GM18909 (cell line): Measurements from ENCODE around the gene SLC25A45.
A peak's percentile ranks its signal among the peaks of the same experiment; 100 is the strongest.
"Not testable (repeated sequence)": the region's sequence is repeated elsewhere in the genome, so short reads cannot be mapped to it uniquely, and the experiment has no call there.

Source experiments
- ATAC-seq: cut with Tn5 transposase; IDR thresholded peaks from one replicate; pipeline ENCODE4 v1.9.1; 2021; ENCODE audit warnings: mild to moderate bottlenecking; ENCODE audit not compliant: unreplicated experiment, poor library complexity

The SLC25A45 gene

DNA sequence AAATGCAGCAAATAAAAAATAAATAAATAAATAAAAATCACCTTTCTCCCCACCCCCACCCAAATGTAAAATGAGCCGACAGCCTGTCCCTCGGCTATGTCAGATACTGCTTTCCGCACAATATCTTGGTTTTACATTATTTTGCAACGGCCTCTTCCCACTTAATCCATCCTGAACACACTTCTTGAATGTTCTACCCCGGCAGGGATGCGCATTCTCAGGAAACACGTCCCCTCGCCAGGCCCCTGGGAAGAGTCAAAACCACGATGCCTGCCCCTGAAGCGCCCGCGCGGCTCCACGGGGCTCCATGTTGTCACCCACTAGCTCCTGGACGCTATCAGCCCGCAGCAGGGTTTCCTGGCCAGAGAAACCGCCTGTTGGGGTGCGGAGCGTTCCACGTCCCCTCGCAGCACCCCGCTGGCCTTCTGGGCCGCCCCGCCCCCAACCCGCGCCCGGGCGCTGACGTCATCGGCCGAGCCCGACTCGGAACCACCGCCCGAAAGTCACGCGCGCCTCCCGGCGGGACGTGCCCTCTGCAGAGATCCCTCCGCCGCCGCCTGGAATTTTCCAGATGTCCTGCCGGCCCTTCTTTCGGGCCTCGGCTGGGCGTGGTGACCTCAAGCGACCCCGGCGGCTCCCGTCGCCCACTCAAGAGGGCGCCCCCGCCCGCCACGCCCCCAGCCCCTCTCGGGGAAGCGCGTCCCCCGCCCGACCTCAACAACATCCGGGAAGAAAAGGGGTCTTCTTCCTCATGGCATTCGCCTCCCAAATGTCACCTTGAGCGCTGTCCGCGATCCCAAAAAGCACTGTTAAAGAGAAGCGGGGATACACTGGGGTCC, 39.6 kb upstream of the SLC25A45 start:
- no peak for ATAC-seq

GRCh38 chr11:65420979-65421793, 38.7 kb upstream of the SLC25A45 start:
- ATAC-seq = no peak

DNA sequence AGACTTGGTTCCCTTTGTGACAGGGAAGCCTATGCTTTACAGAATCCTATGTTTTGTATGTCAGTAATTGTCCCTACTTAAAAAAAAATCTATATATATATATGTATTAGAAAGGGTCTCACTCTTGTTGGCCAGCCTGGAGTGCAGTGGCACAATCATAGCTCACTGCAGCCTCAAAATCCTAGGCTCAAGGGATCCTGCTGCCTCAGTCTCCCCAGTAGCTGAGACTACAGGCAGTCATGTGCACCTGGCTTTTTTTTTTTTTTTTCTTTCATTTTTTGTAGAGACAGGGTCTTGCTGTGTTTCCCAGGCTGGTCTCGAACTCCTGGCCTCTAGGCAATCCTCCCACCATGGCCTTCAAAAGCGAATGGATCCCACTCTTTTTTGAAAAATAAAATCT, 38.1 kb upstream of the SLC25A45 start:
- ATAC-seq = no peak

DNA sequence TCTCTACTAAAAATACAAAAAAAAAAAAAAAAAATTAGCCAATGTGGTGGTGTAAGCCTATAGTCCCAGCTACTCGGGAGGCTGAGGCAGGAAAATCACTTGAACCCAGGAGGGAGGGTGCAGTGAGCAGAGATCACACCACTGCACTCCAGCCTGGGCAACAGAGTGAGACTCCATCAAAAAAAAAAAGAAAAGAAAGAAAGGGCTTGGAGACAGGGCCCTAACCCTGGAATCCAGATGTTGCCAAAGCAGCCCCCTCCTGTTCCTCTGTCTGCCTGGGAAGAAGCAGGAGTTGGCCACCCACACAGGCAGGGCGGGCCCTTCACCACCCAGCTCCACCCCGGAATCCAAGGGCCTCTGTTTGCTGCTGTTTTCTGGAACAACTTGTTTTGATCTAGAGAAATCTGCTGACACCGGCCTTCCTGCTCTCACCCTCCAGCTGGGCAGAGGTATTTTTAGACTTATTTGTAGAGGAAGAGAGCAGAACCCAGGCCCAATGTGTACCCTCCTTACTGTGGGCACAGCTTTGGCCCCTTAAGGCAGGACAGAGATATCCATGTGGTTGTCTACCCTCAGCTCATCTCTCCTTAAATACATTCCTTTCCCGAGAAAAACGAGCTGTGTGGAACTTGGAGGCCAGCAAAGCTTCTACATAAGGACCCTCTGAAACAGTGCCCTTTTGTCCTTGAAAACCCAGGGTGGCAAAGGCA, 37.5 kb upstream of the SLC25A45 start:
- ATAC-seq = no peak

DNA sequence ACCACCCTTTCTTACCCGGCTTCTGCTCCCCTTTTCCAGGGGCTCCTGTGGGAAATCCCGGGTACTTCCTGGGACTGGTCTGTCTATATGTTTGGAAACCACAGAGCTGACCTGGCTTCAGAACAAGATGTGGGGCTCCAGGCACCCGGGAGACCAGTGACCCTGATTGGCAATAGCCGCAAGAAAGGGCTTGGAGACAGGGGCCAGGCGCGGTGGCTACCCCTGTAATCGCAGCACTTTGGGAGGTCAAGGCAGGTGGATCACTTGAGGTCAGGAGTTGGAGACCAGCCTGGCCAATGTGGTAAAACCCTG, 37.0 kb upstream of the SLC25A45 start:
- no peak for ATAC-seq

DNA sequence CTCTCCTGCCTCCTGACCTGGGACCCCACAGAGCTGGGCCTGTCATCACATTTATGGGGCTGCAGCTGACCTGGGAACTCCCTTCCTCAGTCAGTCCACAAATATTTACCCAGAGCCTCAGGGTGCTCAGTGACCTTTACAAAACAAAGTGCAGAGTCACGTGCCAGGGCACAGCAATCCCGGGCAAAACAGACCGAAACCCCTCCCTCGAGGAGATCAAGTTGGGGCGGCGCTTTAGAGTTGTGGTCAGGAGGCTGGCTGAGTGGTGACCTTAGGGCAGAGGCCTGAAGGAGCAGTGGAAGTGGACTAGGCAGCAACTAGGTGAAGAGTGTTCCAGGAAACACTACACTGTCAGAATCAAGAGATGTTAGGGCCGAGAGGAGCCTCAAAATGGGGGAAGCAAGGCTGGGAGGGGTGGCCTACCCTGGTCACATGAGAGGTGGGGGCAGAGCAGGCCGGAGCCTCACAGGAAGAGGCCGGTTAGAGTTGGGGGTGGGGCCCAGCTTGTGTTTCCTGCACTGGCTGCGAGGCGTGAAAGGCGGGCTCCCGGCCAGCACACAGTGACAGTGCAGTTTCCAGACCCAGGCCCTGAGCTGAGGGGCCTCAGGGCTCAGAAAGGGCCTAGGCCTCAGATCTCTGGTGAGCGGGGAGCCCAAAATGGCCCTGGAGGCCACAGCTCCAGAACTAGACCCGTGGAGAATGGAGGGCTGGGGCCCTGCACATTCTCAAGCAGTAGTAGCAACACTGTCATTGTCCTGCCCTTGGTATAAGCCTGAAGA, 36.4 kb upstream of the SLC25A45 start:
- peak; percentile 48 for ATAC-seq

DNA sequence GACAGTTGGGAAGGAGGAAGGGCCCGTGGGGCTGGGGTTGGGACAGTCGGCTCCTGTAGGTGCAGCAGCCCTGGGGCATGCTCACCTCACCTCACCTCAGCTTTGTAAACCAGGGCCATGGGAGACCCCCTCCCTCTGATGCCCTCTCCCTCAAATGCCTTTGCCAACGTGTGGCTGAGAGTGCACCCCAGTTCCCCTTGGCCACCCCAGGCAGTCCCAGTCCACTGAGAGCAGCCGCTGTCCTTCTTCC, 35.9 kb upstream of the SLC25A45 start:
- no peak for ATAC-seq

- no peak for ATAC-seq
These were observed 35.4 kb upstream of the SLC25A45 start for GRCh38 chr11:65417702-65418430.

- no peak for ATAC-seq
These were observed 34.6 kb upstream of the SLC25A45 start for GRCh38 chr11:65416841-65417701.

- peak; percentile 32 for ATAC-seq
These were observed 33.9 kb upstream of the SLC25A45 start for GRCh38 chr11:65416341-65416824.

- no peak for ATAC-seq
These were observed 33.3 kb upstream of the SLC25A45 start for GRCh38 chr11:65415499-65416340.

GRCh38 chr11:65414776-65415498, 32.5 kb upstream of the SLC25A45 start:
- no peak for ATAC-seq

GRCh38 chr11:65413077-65413664, 30.7 kb upstream of the SLC25A45 start:
- not testable (repeated sequence) for ATAC-seq

GRCh38 chr11:65412271-65413076, 30.0 kb upstream of the SLC25A45 start:
- ATAC-seq = no peak

DNA sequence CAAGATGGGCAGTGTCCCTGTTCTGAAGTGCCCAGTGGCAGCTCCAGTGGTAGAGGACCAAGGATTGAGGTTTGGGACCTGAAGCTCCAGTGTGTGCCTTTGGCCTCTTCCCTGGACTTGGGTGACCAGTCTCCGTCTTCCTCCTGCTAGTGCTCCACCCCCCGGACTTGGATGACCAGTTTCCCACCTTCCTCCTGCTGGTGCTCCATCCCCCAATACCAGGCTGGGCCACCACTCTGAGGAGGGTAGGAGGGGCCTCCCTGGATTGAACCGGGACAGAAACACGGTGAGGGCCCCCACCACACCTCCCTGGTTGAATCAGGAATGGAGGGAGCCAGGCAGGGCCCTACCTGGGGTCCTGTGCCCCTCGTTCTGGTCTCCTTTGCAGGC, 29.2 kb upstream of the SLC25A45 start:
- ATAC-seq = no peak
